PFSK-1 (cell line): ENCODE measurements around the gene PALMD.
A peak's percentile ranks its signal among the peaks of the same experiment; 100 is the strongest.

ENCODE experiments used
- FOXP2 ChIP-seq: optimal IDR thresholded peaks from 2 replicates; pipeline ENCODE3; 2011; ENCODE audit warnings: borderline replicate concordance, control low read depth, inconsistent platforms; ENCODE audit not compliant: insufficient read depth; ENCODE audit errors: extremely low read length, extremely low read depth
- POLR2AphosphoS5 ChIP-seq: IDR thresholded peaks from 2 replicates; pipeline ENCODE4 v1.6.1; 2012; ENCODE audit warnings: low read depth, mild to moderate bottlenecking, control low read depth, low read length, moderate library complexity
- SIN3A ChIP-seq: IDR thresholded peaks from 2 replicates; pipeline ENCODE4 v1.6.1; 2012; ENCODE audit warnings: mild to moderate bottlenecking, low read length, moderate library complexity, borderline replicate concordance; ENCODE audit not compliant: insufficient read depth
- TAF1 ChIP-seq: IDR thresholded peaks from 2 replicates; pipeline ENCODE4 v1.6.1; 2012; ENCODE audit warnings: low read length, control low read depth, borderline replicate concordance; ENCODE audit not compliant: insufficient read depth
- TF ChIP-seq, protein P1 (sequence below), 2 experiments: IDR thresholded peaks; 2 replicates each; pipeline versions ENCODE4 v1.6.1 to v1.8.0; 2011 to 2012; ENCODE audit warnings: low read depth in 2 of 2, low read length in 2 of 2, control low read depth in 1 of 2, inconsistent platforms in 1 of 2, mild to moderate bottlenecking in 1 of 2, moderate library complexity in 1 of 2; ENCODE audit not compliant: insufficient read depth in 1 of 2

The PALMD gene

DNA sequence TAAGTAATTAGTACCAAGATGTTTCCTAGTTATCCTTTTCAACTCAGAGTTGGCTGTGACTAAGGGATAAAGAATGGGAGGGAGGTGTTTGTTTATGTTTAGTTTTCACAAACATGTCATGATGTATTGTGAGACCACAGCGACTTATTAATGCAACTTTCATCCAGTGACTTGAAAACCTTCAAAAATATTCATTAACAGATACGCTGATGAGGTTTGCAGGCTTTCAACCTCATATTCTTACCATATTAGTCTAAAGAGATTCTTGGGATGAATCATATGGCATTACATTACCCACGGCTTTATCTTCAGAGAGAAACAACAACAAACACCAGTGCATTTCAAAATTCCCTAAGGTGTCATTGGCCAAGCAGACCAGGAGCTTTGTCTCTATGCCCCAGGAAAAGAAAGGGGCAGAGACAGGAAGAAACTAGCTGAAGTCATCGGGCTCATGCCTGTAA is 36.4 kb downstream of the PALMD start:
- TF ChIP-seq, protein P1, sequence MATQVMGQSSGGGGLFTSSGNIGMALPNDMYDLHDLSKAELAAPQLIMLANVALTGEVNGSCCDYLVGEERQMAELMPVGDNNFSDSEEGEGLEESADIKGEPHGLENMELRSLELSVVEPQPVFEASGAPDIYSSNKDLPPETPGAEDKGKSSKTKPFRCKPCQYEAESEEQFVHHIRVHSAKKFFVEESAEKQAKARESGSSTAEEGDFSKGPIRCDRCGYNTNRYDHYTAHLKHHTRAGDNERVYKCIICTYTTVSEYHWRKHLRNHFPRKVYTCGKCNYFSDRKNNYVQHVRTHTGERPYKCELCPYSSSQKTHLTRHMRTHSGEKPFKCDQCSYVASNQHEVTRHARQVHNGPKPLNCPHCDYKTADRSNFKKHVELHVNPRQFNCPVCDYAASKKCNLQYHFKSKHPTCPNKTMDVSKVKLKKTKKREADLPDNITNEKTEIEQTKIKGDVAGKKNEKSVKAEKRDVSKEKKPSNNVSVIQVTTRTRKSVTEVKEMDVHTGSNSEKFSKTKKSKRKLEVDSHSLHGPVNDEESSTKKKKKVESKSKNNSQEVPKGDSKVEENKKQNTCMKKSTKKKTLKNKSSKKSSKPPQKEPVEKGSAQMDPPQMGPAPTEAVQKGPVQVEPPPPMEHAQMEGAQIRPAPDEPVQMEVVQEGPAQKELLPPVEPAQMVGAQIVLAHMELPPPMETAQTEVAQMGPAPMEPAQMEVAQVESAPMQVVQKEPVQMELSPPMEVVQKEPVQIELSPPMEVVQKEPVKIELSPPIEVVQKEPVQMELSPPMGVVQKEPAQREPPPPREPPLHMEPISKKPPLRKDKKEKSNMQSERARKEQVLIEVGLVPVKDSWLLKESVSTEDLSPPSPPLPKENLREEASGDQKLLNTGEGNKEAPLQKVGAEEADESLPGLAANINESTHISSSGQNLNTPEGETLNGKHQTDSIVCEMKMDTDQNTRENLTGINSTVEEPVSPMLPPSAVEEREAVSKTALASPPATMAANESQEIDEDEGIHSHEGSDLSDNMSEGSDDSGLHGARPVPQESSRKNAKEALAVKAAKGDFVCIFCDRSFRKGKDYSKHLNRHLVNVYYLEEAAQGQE (IDR thresholded peaks at IDR 0.05; ENCODE audit: insufficient read depth in 1 of 2, low read depth in 2 of 2, low read length in 2 of 2): no peak
- TF ChIP-seq SIN3A (no peak), POLR2AphosphoS5 (no peak), FOXP2 (no peak), TAF1 (no peak)

DNA sequence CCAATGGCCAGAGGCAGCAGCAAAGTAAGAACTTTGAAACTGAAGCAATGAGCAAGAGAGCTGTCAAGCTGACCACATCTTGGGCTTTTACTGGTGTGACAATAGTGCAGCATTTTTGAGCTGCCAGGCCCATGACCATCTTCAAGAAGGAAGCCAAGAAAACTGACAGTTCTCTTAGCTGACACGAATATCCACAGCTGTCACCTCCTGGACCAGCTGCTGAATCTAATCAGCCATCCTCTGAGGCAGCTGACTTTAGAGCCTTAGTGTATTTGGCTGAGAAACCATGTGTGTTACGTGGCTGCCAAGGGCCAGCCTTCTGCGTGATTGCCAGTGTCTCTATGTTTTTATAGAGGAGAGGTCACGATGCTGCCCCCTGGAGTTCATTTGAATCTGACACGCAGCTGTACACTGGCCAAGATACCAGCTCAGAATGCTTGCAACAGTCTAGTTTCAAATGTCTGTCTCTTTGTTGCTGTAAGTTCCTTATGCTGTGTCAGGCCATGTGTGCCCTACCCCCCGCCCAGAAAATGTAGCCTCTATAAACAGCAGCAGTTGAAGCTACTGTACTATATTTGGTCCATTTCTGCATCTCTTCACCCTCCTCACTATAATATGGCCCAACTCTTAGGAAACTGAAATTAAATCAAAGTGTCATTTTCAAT is 39.7 kb downstream of the PALMD start:
- TF ChIP-seq SIN3A (no peak), FOXP2 (no peak), TAF1 (no peak)
- TF ChIP-seq, protein P1 (IDR thresholded peaks at IDR 0.05; ENCODE audit: insufficient read depth in 1 of 2, low read depth in 2 of 2, low read length in 2 of 2): no peak

DNA sequence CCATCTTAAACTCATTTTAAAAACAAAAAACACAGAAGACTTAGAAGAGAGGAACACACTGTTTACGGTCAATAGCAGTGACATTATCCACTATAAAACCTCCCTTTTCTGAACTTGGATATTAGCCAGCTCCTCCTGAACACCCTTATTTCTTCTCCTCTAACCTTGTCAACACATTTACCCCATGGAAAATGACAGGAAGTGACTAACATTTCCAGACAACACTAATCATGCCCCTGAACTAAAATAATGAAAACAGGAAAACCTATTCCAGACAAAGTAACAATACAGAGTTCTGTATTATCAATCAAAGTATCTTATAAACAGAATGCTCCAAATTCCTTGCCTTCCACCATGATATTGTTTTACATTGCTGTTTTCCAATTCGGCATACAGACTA is 45.3 kb downstream of the PALMD start:
- TF ChIP-seq TAF1: no peak
- TF ChIP-seq, protein P1 (IDR thresholded peaks at IDR 0.05; ENCODE audit: insufficient read depth in 1 of 2, low read depth in 2 of 2, low read length in 2 of 2): no peak
- no peak for TF ChIP-seq POLR2AphosphoS5
- TF ChIP-seq FOXP2: no peak
- no peak for TF ChIP-seq SIN3A

DNA sequence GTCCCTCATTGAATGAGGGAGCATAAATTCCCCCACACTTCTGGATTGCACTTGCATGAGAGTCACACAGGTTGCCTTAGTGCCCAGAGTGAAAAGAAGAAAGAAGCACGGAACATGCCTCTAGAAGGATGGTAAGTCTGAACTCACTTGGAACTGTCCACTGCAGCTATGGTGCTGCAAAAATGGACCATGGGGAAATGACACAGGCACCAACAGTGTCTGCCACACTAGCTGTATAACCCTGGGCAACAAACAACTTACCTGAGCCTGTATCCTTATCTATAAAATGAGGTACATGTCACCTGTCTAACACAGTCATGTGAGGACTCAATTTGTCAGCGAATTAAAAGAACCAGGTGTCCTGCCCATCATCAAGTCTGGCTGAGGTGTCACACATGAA is 50.7 kb downstream of the PALMD start:
- TF ChIP-seq FOXP2: no peak
- no peak for TF ChIP-seq POLR2AphosphoS5
- TF ChIP-seq SIN3A: no peak
- TF ChIP-seq TAF1: no peak
- TF ChIP-seq, protein P1 (IDR thresholded peaks at IDR 0.05; ENCODE audit: insufficient read depth in 1 of 2, low read depth in 2 of 2, low read length in 2 of 2): peak; percentile 57 to 84; a peak in 3 of 4 replicates
